ENCODE data around the gene NOS3.

- no peak for TF ChIP-seq EZH2 (IDR thresholded peaks at IDR 0.05; ENCODE audit: insufficient read depth, poor library complexity, severe bottlenecking)
- no peak for TF ChIP-seq EZH2phosphoT487 (IDR thresholded peaks at IDR 0.05; ENCODE audit: insufficient read depth, low read depth)
Observed at GRCh38 chr7:151062399-151063211, 71.8 kb downstream of the NOS3 start.

Data from GM23248 (cell line).